C4-2B (cell line): ENCODE data around the gene PDE6G.

Source experiments
- CTCF ChIP-seq: fragments of 450-650 bp; conservative IDR thresholded peaks from 2 replicates; pipeline ENCODE4 v1.5.1; 2017; ENCODE audit warnings: mild to moderate bottlenecking
- ZFX ChIP-seq: fragments of 450-650 bp; IDR thresholded peaks from 2 replicates; pipeline ENCODE4 v1.6.1; 2017

- no peak for TF ChIP-seq CTCF
- TF ChIP-seq ZFX = no peak
Measured at GRCh38 chr17:81650951-81651350, 5.4 kb downstream of the PDE6G start.
